Prostate gland (tissue), 2 donors: ENCODE data around the gene NAV2.

Source experiments
- POLR2A ChIP-seq: fragments of 450-650 bp; IDR thresholded peaks from one replicate; pipeline ENCODE4 v1.6.1; 2016; ENCODE audit warnings: antibody characterized with exemption, mild to moderate bottlenecking
- TF ChIP-seq, protein P1 (sequence below), 4 experiments: fragments of 200-600 bp in 2 of 4; fragments of 450-650 bp in 2 of 4; sonication (generic) in 2 of 4; IDR thresholded peaks; 1 replicate in 3 of 4; 2 replicates in 1 of 4; pipeline ENCODE4 v1.5.1; 2016 to 2019; ENCODE audit warnings: antibody characterized with exemption in 4 of 4, mild to moderate bottlenecking in 2 of 4, moderate library complexity in 2 of 4

DNA sequence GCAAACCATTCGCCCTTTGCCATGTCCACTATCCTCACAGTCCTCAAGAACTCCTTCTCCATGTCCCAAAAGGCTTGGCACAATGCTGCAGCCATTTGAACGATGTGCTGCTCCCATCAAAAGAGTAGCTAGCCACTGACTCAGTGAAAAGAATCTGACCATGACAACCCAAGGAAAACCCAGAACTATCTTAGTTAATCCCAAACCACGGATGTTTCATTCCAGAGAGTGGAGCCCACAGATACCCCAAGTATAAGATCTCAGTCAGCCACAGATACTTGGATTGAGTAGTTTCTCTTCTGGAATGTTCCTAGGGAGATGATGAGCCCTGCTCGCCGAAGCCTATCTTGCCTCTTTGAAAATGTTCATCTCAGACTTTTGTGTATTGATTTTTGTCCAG is 176.9 kb downstream of the NAV2 start:
- TF ChIP-seq, protein P1, sequence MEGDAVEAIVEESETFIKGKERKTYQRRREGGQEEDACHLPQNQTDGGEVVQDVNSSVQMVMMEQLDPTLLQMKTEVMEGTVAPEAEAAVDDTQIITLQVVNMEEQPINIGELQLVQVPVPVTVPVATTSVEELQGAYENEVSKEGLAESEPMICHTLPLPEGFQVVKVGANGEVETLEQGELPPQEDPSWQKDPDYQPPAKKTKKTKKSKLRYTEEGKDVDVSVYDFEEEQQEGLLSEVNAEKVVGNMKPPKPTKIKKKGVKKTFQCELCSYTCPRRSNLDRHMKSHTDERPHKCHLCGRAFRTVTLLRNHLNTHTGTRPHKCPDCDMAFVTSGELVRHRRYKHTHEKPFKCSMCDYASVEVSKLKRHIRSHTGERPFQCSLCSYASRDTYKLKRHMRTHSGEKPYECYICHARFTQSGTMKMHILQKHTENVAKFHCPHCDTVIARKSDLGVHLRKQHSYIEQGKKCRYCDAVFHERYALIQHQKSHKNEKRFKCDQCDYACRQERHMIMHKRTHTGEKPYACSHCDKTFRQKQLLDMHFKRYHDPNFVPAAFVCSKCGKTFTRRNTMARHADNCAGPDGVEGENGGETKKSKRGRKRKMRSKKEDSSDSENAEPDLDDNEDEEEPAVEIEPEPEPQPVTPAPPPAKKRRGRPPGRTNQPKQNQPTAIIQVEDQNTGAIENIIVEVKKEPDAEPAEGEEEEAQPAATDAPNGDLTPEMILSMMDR (IDR thresholded peaks at IDR 0.05): no peak
- TF ChIP-seq POLR2A: no peak
